H9 (cell line): ENCODE data around the gene TSKU. TPM values are rescaled to one million over a fixed set of nuclear protein-coding genes. Genes with fewer than 3 reads are reported as not detected.

Source experiments
- DNase-seq: peaks from one replicate; pipeline ENCODE4 v3.0.0-alpha.2; 2017
- H2AFZ ChIP-seq: one replicate; pipeline ENCODE4 v1.6.1; 2013; ENCODE audit warnings: mild to moderate bottlenecking, low read length, control low read depth, moderate library complexity
- H2AK5ac ChIP-seq: 2 replicates; pipeline ENCODE4 v1.6.1; 2013; ENCODE audit warnings: low read length, control low read depth, mixed read lengths; ENCODE audit not compliant: insufficient read length
- H2BK120ac ChIP-seq: one replicate; pipeline ENCODE4 v1.6.1; 2013; ENCODE audit warnings: low read depth, mild to moderate bottlenecking, low read length, control low read depth, inconsistent platforms; ENCODE audit not compliant: poor library complexity, severe bottlenecking
- H2BK12ac ChIP-seq: 2 replicates; pipeline ENCODE4 v1.6.1; 2013; ENCODE audit warnings: low read length, control low read depth, mixed read lengths, low read depth; ENCODE audit not compliant: insufficient read length
- H2BK15ac ChIP-seq: 2 replicates; pipeline ENCODE4 v1.6.1; 2013; ENCODE audit warnings: low read depth, low read length, control low read depth
- H2BK20ac ChIP-seq: one replicate; pipeline ENCODE4 v1.6.1; 2013; ENCODE audit warnings: low read depth, mild to moderate bottlenecking, low read length, control low read depth, inconsistent platforms; ENCODE audit not compliant: poor library complexity, severe bottlenecking
- H2BK5ac ChIP-seq: 2 replicates; pipeline ENCODE4 v1.6.1; 2013; ENCODE audit warnings: low read length, control low read depth, mixed read lengths; ENCODE audit not compliant: insufficient read length
- H3K14ac ChIP-seq: 2 replicates; pipeline ENCODE4 v1.6.1; 2013; ENCODE audit warnings: low read length, control low read depth; ENCODE audit not compliant: insufficient read depth
- H3K18ac ChIP-seq: 2 replicates; pipeline ENCODE4 v1.6.1; 2013; ENCODE audit warnings: low read depth, mild to moderate bottlenecking, mixed read lengths, low read length, control low read depth; ENCODE audit not compliant: insufficient read length
- H3K23ac ChIP-seq: 2 replicates; pipeline ENCODE4 v1.6.1; 2013; ENCODE audit warnings: low read length, control low read depth, mixed read lengths, low read depth; ENCODE audit not compliant: insufficient read length
- H3K23me2 ChIP-seq: 2 replicates; pipeline ENCODE4 v1.6.1; 2013; ENCODE audit warnings: low read depth, mild to moderate bottlenecking, mixed read lengths, low read length, control low read depth; ENCODE audit not compliant: insufficient read length, poor library complexity, severe bottlenecking
- H3K27ac ChIP-seq: 2 replicates; pipeline ENCODE4 v1.5.1; 2013; ENCODE audit warnings: low read length, control low read depth, mixed read lengths, low read depth; ENCODE audit not compliant: insufficient read length
- H3K27me3 ChIP-seq: 2 replicates; pipeline ENCODE4 v1.6.1; 2013; ENCODE audit warnings: low read length, control low read depth, inconsistent platforms; ENCODE audit not compliant: insufficient read depth
- H3K4ac ChIP-seq: 2 replicates; pipeline ENCODE4 v1.6.1; 2013; ENCODE audit warnings: low read depth, mild to moderate bottlenecking, control low read depth, inconsistent platforms, low read length, moderate library complexity
- H3K4me1 ChIP-seq: 2 replicates; pipeline ENCODE4 v1.6.1; 2013; ENCODE audit warnings: low read length, control low read depth, inconsistent platforms; ENCODE audit not compliant: insufficient read depth
- H3K4me2 ChIP-seq: 2 replicates; pipeline ENCODE4 v1.6.1; 2013; ENCODE audit warnings: low read length, control low read depth, mixed read lengths; ENCODE audit not compliant: insufficient read length, insufficient read depth
- H3K56ac ChIP-seq: 2 replicates; pipeline ENCODE4 v1.6.1; 2013; ENCODE audit warnings: low read depth, mild to moderate bottlenecking, mixed read lengths, low read length, control low read depth; ENCODE audit not compliant: insufficient read length
- H3K79me1 ChIP-seq: 2 replicates; pipeline ENCODE4 v1.6.1; 2013; ENCODE audit warnings: low read depth, mild to moderate bottlenecking, moderate library complexity, low read length, control low read depth, inconsistent platforms; ENCODE audit not compliant: insufficient read depth, poor library complexity, severe bottlenecking
- H3K79me2 ChIP-seq: 2 replicates; pipeline ENCODE4 v1.6.1; 2013; ENCODE audit warnings: low read length, control low read depth, inconsistent platforms; ENCODE audit not compliant: insufficient read depth
- H3K9ac ChIP-seq: 2 replicates; pipeline ENCODE4 v1.6.1; 2013; ENCODE audit warnings: low read length, control low read depth, mixed read lengths; ENCODE audit not compliant: insufficient read length; ENCODE audit errors: extremely low read depth
- H3K9me3 ChIP-seq: one replicate; pipeline ENCODE4 v1.6.1; 2013; ENCODE audit warnings: low read depth, low read length, inconsistent platforms; ENCODE audit not compliant: control insufficient read depth
- H3T11ph ChIP-seq: one replicate; pipeline ENCODE4 v1.6.1; 2013; ENCODE audit warnings: mild to moderate bottlenecking, low read length, control low read depth, inconsistent platforms
- H4K20me1 ChIP-seq: one replicate; pipeline ENCODE4 v1.6.1; 2013; ENCODE audit not compliant: control insufficient read depth, insufficient read length, insufficient read depth
- H4K5ac ChIP-seq: 2 replicates; pipeline ENCODE4 v1.6.1; 2013; ENCODE audit warnings: low read depth, mild to moderate bottlenecking, mixed read lengths, low read length, control low read depth; ENCODE audit not compliant: insufficient read length
- H4K8ac ChIP-seq: replicated peaks from 2 replicates; pipeline ENCODE4 v1.6.1; 2013; ENCODE audit warnings: low read length, control low read depth, mixed read lengths, low read depth; ENCODE audit not compliant: insufficient read length
- H4K91ac ChIP-seq: 2 replicates; pipeline ENCODE4 v1.6.1; 2013; ENCODE audit warnings: low read depth, mild to moderate bottlenecking, moderate library complexity, mixed read lengths, low read length, control low read depth; ENCODE audit not compliant: insufficient read length
- H3K27ac Mint-ChIP-seq, 3 experiments: 2 replicates in 2 of 3; 3 replicates in 1 of 3; pipeline ENCODE4 v1.8.0; 2020 to 2021; ENCODE audit warnings: mixed read lengths in 3 of 3, mild to moderate bottlenecking in 1 of 3, moderate library complexity in 1 of 3
- H3K27me3 Mint-ChIP-seq: 2 replicates; pipeline ENCODE4 v1.8.0; 2021; ENCODE audit warnings: low read depth, mild to moderate bottlenecking, moderate library complexity, mixed read lengths
- H3K36me3 Mint-ChIP-seq, 3 experiments: 2 replicates in 2 of 3; 3 replicates in 1 of 3; pipeline ENCODE4 v1.8.0; 2020 to 2021; ENCODE audit warnings: low read depth in 3 of 3, mixed read lengths in 3 of 3; ENCODE audit not compliant: insufficient read depth in 1 of 3
- H3K4me1 Mint-ChIP-seq, 2 experiments: 2 replicates each; pipeline ENCODE4 v1.8.0; 2020; ENCODE audit warnings: mixed read lengths in 2 of 2
- H3K4me3 Mint-ChIP-seq, 2 experiments: 2 replicates in 1 of 2; 3 replicates in 1 of 2; pipeline ENCODE4 v1.8.0; 2020 to 2021; ENCODE audit warnings: mild to moderate bottlenecking in 2 of 2, mixed read lengths in 2 of 2, moderate library complexity in 1 of 2
- H3K9me3 Mint-ChIP-seq, 2 experiments: 2 replicates in 1 of 2; 3 replicates in 1 of 2; pipeline ENCODE4 v1.8.0; 2020; ENCODE audit warnings: mild to moderate bottlenecking in 2 of 2, mixed read lengths in 2 of 2, moderate library complexity in 1 of 2
- CTCF ChIP-seq: fragments of 200-600 bp; sonication (generic); conservative IDR thresholded peaks from 3 replicates; pipeline ENCODE4 v1.8.0; 2021; ENCODE audit warnings: antibody characterized with exemption, mild to moderate bottlenecking
- WGBS: extraction: QIAGEN DNeasy Blood & Tissue Kit; methylation state at CpG from one replicate; pipeline ENCODE4 v1.1.7; 2013; ENCODE audit warnings: missing lambda C conversion rate, low lambda C conversion rate, mixed read lengths; ENCODE audit not compliant: insufficient read length; ENCODE audit errors: extremely low coverage; 5-methylcytosine and 5-hydroxymethylcytosine counted together
- total RNA-seq: library from RNA; stranded (reverse); gene quantifications from 2 replicates; pipeline ENCODE4 v1.2.1, GENCODE V29; 2021

TSKU gene
- total RNA-seq, 1 experiment from 2014 or later: 25.4 TPM

GRCh38 chr11:76745044-76745376, 38.1 kb upstream of the TSKU start:
- no peak overlapping the region for H3T11ph ChIP-seq
- no CpG with 5 or more reads among the region's 4 CpGs for WGBS
- Mint-ChIP-seq H3K4me1 (peaks cover 9 to 20% of the 10 kb centered on the region in 2 experiments), H3K9me3 (no peaks in the 10 kb centered on the region; a peak in 1 of 5 replicates), H3K4me3 (no peak overlapping the region), H3K36me3 (no peaks in the 10 kb centered on the region; a peak in 1 of 7 replicates), H3K27ac (no peak overlapping the region), H3K27me3 (peaks cover 3% of the 10 kb centered on the region; the same call in 1 of the 2 replicates)
- H3K14ac ChIP-seq: no peak overlapping the region
- no peak overlapping the region for H3K23ac ChIP-seq
- no peak overlapping the region for H4K91ac ChIP-seq
- no peaks in the 10 kb centered on the region; the same call in 1 of the 2 replicates for H3K4me1 ChIP-seq
- H3K56ac ChIP-seq: no peak overlapping the region
- H2AFZ ChIP-seq: no peak overlapping the region
- H3K4me2 ChIP-seq: no peak overlapping the region
- no peak overlapping the region for H2BK5ac ChIP-seq
- H3K9ac ChIP-seq: no peak overlapping the region
- H2BK12ac ChIP-seq: no peak overlapping the region
- no peaks in the 10 kb centered on the region for H3K79me1 ChIP-seq
- H3K18ac ChIP-seq: no peak overlapping the region
- H3K4ac ChIP-seq: no peak overlapping the region
- TF ChIP-seq CTCF: no peak
- H4K20me1 ChIP-seq: no peaks in the 10 kb centered on the region
- no peaks in the 10 kb centered on the region for H3K79me2 ChIP-seq
- no peak for DNase-seq
- H2AK5ac ChIP-seq: no peak overlapping the region
- no peaks in the 10 kb centered on the region for H3K23me2 ChIP-seq
- no peak overlapping the region for H4K5ac ChIP-seq
- H3K27ac ChIP-seq: no peak overlapping the region
- no peaks in the 10 kb centered on the region; the same call in 1 of the 2 replicates for H3K27me3 ChIP-seq
- H2BK15ac ChIP-seq: no peak overlapping the region
- no peaks in the 10 kb centered on the region for H3K9me3 ChIP-seq
- H2BK20ac ChIP-seq: no peak overlapping the region
- H2BK120ac ChIP-seq: no peak overlapping the region
- H4K8ac ChIP-seq: no peak overlapping the region
